Measurements from ENCODE around the gene CACNB3.

The CACNB3 gene

GRCh38 chr12:48775991-48776649 is 42.2 kb upstream of the CACNB3 start:
- TF ChIP-seq CTCF (IDR thresholded peaks at IDR 0.05; ENCODE audit: extremely low read depth, missing control alignments) = no peak
- no peak for DNase-seq (ENCODE audit: low spot score)

GRCh38 chr12:48776956-48777355 is 41.3 kb upstream of the CACNB3 start:
- no peak for TF ChIP-seq CTCF (IDR thresholded peaks at IDR 0.05; ENCODE audit: extremely low read depth, missing control alignments)

GRCh38 chr12:48777501-48778400 is 40.5 kb upstream of the CACNB3 start:
- no peak for DNase-seq (ENCODE audit: low spot score)
- no peak for TF ChIP-seq CTCF (IDR thresholded peaks at IDR 0.05; ENCODE audit: extremely low read depth, missing control alignments)

More at GRCh38 chr12:48776956-48777355, 41.3 kb upstream of the CACNB3 start:
- DNase-seq (ENCODE audit: low spot score) = no peak

GRCh38 chr12:48779869-48780268 is 38.4 kb upstream of the CACNB3 start:
- DNase-seq (ENCODE audit: low spot score) = no peak
- TF ChIP-seq CTCF (IDR thresholded peaks at IDR 0.05; ENCODE audit: extremely low read depth, missing control alignments) = no peak

GRCh38 chr12:48780381-48781025 is 37.8 kb upstream of the CACNB3 start:
- no peak for DNase-seq (ENCODE audit: low spot score)
- TF ChIP-seq CTCF (IDR thresholded peaks at IDR 0.05; ENCODE audit: extremely low read depth, missing control alignments) = no peak

GRCh38 chr12:48781750-48782456 is 36.4 kb upstream of the CACNB3 start:
- TF ChIP-seq CTCF (IDR thresholded peaks at IDR 0.05; ENCODE audit: extremely low read depth, missing control alignments) = no peak
- no peak for DNase-seq (ENCODE audit: low spot score)
